PFSK-1 (cell line): Measurements from ENCODE around the gene INPP5J.

Experiments
- FOXP2 ChIP-seq: optimal IDR thresholded peaks from 2 replicates; pipeline ENCODE3; 2011; ENCODE audit warnings: borderline replicate concordance, control low read depth, inconsistent platforms; ENCODE audit not compliant: insufficient read depth; ENCODE audit errors: extremely low read length, extremely low read depth
- POLR2AphosphoS5 ChIP-seq: IDR thresholded peaks from 2 replicates; pipeline ENCODE4 v1.6.1; 2012; ENCODE audit warnings: low read depth, mild to moderate bottlenecking, control low read depth, low read length, moderate library complexity
- REST ChIP-seq, 2 experiments: IDR thresholded peaks; 2 replicates each; pipeline versions ENCODE4 v1.6.1 to v1.8.0; 2011 to 2012; ENCODE audit warnings: low read depth in 2 of 2, low read length in 2 of 2, control low read depth in 1 of 2, inconsistent platforms in 1 of 2, mild to moderate bottlenecking in 1 of 2, moderate library complexity in 1 of 2; ENCODE audit not compliant: insufficient read depth in 1 of 2
- SIN3A ChIP-seq: IDR thresholded peaks from 2 replicates; pipeline ENCODE4 v1.6.1; 2012; ENCODE audit warnings: mild to moderate bottlenecking, low read length, moderate library complexity, borderline replicate concordance; ENCODE audit not compliant: insufficient read depth
- TAF1 ChIP-seq: IDR thresholded peaks from 2 replicates; pipeline ENCODE4 v1.6.1; 2012; ENCODE audit warnings: low read length, control low read depth, borderline replicate concordance; ENCODE audit not compliant: insufficient read depth

Gene INPP5J

GRCh38 chr22:31142285-31142684, 19.5 kb downstream of the INPP5J start:
- TF ChIP-seq TAF1 (no peak), FOXP2 (no peak), POLR2AphosphoS5 (no peak), REST (IDR thresholded peaks at IDR 0.05; ENCODE audit: insufficient read depth in 1 of 2, low read depth in 2 of 2, low read length in 2 of 2) (no peak), SIN3A (no peak)

- no peak for TF ChIP-seq SIN3A
- no peak for TF ChIP-seq REST (IDR thresholded peaks at IDR 0.05; ENCODE audit: insufficient read depth in 1 of 2, low read depth in 2 of 2, low read length in 2 of 2)
- TF ChIP-seq TAF1 = no peak
- TF ChIP-seq FOXP2 = no peak
- TF ChIP-seq POLR2AphosphoS5 = no peak
Measured at GRCh38 chr22:31143038-31143437, 20.3 kb downstream of the INPP5J start.

- TF ChIP-seq TAF1 (no peak), REST (IDR thresholded peaks at IDR 0.05; ENCODE audit: insufficient read depth in 1 of 2, low read depth in 2 of 2, low read length in 2 of 2) (no peak)
Measured at GRCh38 chr22:31143537-31143936, 20.8 kb downstream of the INPP5J start.

- TF ChIP-seq SIN3A = no peak
- TF ChIP-seq POLR2AphosphoS5 = no peak
- no peak for TF ChIP-seq TAF1
- TF ChIP-seq FOXP2 = no peak
- no peak for TF ChIP-seq REST (IDR thresholded peaks at IDR 0.05; ENCODE audit: insufficient read depth in 1 of 2, low read depth in 2 of 2, low read length in 2 of 2)
Measured at GRCh38 chr22:31144223-31144622, 21.5 kb downstream of the INPP5J start.

GRCh38 chr22:31148488-31148887, 25.7 kb downstream of the INPP5J start:
- TF ChIP-seq FOXP2 = no peak
- no peak for TF ChIP-seq REST (IDR thresholded peaks at IDR 0.05; ENCODE audit: insufficient read depth in 1 of 2, low read depth in 2 of 2, low read length in 2 of 2)
- no peak for TF ChIP-seq TAF1
- TF ChIP-seq POLR2AphosphoS5 = no peak
- no peak for TF ChIP-seq SIN3A
